Muscle layer of duodenum (tissue), 2 donors: ENCODE measurements around the gene CHST7.
"Not testable (repeated sequence)": the region's sequence is repeated elsewhere in the genome, so short reads cannot be mapped to it uniquely, and the experiment has no call there.

Experiments
- H3K27ac ChIP-seq: one replicate; pipeline ENCODE4 v1.7.0; 2013; ENCODE audit warnings: mild to moderate bottlenecking, low read length
- H3K27me3 ChIP-seq: one replicate; pipeline ENCODE4 v1.7.0; 2013; ENCODE audit warnings: low read depth, mild to moderate bottlenecking, control low read depth, low read length
- H3K36me3 ChIP-seq, 2 donors: one replicate each; pipeline ENCODE4 v1.7.0; 2013; ENCODE audit warnings: low read length in 2 of 2, control low read depth in 1 of 2, mild to moderate bottlenecking in 1 of 2; ENCODE audit not compliant: insufficient read depth in 2 of 2, control insufficient read depth in 1 of 2
- H3K4me1 ChIP-seq, 2 donors: one replicate each; pipeline ENCODE4 v1.7.0; 2013; ENCODE audit warnings: low read length in 2 of 2, mild to moderate bottlenecking in 2 of 2, control low read depth in 1 of 2, moderate library complexity in 1 of 2; ENCODE audit not compliant: insufficient read depth in 2 of 2, control insufficient read depth in 1 of 2
- H3K4me3 ChIP-seq, 2 donors: one replicate each; pipeline ENCODE4 v1.7.0; 2013; ENCODE audit warnings: low read length in 2 of 2, low read depth in 1 of 2, mild to moderate bottlenecking in 1 of 2
- H3K9me3 ChIP-seq, 2 donors: one replicate each; pipeline ENCODE4 v1.7.0; 2013; ENCODE audit warnings: low read length in 2 of 2, control low read depth in 1 of 2, mild to moderate bottlenecking in 1 of 2; ENCODE audit not compliant: control insufficient read depth in 1 of 2
- donor health status: healthy.

Gene CHST7, protein sequence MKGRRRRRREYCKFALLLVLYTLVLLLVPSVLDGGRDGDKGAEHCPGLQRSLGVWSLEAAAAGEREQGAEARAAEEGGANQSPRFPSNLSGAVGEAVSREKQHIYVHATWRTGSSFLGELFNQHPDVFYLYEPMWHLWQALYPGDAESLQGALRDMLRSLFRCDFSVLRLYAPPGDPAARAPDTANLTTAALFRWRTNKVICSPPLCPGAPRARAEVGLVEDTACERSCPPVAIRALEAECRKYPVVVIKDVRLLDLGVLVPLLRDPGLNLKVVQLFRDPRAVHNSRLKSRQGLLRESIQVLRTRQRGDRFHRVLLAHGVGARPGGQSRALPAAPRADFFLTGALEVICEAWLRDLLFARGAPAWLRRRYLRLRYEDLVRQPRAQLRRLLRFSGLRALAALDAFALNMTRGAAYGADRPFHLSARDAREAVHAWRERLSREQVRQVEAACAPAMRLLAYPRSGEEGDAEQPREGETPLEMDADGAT

DNA sequence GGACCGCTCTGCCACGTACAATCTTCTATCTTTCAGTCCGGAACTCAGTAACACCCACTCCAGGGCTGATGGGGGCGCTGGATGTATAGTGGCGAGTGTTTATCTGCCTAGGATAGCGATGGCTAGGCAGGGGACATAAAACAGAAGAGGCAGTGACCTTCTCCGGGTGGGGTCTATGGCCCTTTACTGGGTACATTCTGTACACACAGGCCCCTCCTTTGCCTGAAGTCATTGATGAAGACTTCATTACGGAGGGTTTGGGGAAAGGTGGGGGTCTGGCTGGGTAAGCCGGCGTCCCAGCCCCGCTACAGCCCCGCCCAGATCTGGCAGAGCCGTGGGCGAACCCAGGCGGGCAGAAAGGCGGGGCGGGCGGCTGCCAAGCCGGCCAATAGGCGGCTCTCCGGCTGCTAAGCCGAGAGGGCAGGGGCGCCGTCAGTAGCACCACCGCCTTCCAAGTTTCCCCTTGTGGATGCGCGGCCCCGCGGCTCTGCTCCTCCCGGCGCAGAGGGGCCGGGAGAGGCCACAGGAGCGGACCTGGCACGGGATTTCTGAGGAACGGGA, at the start of gene CHST7:
Gene CHST7, plus strand, starts transcription at position 435 of the 561 bp plus-strand sequence. CDS start 167 bp downstream, outside the sequence.
- Histone ChIP-seq H3K36me3 (no peaks in the 10 kb centered on the region), H3K9me3 (no peaks in the 10 kb centered on the region), H3K4me1 (no peaks in the 10 kb centered on the region), H3K27ac (peak within 1 kb of the TSS; percentile 8), H3K27me3 (no peaks in the 10 kb centered on the region), H3K4me3 (peak within 1 kb of the TSS; percentile 44 to 73)

DNA sequence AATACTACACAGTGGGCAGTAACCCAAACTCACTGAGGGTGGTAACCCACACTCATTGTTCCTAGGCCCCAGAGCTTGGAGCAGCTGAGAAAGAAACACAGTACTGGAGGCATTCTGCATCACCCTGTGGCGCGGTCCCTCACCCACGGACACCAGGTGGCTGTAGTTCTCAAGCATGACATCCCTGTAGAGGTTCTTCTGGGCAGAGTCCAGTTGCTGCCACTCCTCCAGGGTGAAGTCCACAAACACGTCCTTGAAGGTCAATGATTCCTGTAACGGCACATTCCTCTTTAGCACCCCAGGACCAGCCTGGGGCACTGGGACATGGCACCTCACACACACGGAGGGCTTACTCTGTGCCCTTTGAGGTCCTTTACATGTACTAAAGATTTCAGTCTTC, 44.9 kb upstream of the CHST7 start:
- not testable (repeated sequence) for H3K4me1 ChIP-seq, H3K9me3 ChIP-seq, H3K27me3 ChIP-seq, H3K4me3 ChIP-seq, H3K27ac ChIP-seq, H3K36me3 ChIP-seq

- H3K9me3 ChIP-seq, H3K27ac ChIP-seq, H3K4me3 ChIP-seq, H3K36me3 ChIP-seq, H3K27me3 ChIP-seq, H3K4me1 ChIP-seq: not testable (repeated sequence)
These were observed 43.7 kb upstream of the CHST7 start for GRCh38 chrX:46529740-46530403.

GRCh38 chrX:46530404-46530908, 43.1 kb upstream of the CHST7 start:
- not testable (repeated sequence) for H3K27ac ChIP-seq, H3K36me3 ChIP-seq, H3K4me1 ChIP-seq, H3K27me3 ChIP-seq, H3K4me3 ChIP-seq, H3K9me3 ChIP-seq

DNA sequence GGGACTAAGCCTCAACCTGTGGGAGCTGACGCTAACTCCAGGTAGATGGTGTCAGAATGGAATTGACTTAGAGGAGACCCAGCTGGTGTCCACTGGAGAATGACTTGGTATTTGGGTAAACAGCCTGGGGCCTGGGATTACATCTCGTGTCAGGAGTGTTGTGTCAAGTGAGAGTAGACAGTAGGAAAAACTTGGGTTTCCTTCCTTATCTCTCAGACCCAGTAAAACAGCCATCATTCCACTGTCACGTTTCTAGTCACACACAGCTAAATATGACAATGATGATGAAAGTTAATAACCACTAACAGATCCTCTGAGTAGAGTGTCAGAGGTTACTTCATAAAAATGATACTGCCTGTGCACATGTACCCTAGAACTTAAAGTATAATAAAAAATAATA, 42.1 kb upstream of the CHST7 start:
- H3K27me3 ChIP-seq: no peaks in the 10 kb centered on the region
- H3K9me3 ChIP-seq: no peaks in the 10 kb centered on the region
- H3K36me3 ChIP-seq: peaks cover 0 to 5% of the 10 kb centered on the region in 2 donors
- no peaks in the 10 kb centered on the region for H3K4me1 ChIP-seq
- H3K4me3 ChIP-seq: no peak overlapping the region
- no peak overlapping the region for H3K27ac ChIP-seq

- Histone ChIP-seq H3K27me3 (no peaks in the 10 kb centered on the region), H3K4me1 (peaks cover 0 to 12% of the 10 kb centered on the region in 2 donors), H3K4me3 (no peak overlapping the region), H3K9me3 (no peaks in the 10 kb centered on the region), H3K27ac (no peak overlapping the region), H3K36me3 (no peaks in the 10 kb centered on the region)
These were observed 30.1 kb upstream of the CHST7 start for GRCh38 chrX:46543441-46543840.

GRCh38 chrX:46544527-46544926, 29.0 kb upstream of the CHST7 start:
- peak overlapping the region; percentile 92 for H3K27ac ChIP-seq

DNA sequence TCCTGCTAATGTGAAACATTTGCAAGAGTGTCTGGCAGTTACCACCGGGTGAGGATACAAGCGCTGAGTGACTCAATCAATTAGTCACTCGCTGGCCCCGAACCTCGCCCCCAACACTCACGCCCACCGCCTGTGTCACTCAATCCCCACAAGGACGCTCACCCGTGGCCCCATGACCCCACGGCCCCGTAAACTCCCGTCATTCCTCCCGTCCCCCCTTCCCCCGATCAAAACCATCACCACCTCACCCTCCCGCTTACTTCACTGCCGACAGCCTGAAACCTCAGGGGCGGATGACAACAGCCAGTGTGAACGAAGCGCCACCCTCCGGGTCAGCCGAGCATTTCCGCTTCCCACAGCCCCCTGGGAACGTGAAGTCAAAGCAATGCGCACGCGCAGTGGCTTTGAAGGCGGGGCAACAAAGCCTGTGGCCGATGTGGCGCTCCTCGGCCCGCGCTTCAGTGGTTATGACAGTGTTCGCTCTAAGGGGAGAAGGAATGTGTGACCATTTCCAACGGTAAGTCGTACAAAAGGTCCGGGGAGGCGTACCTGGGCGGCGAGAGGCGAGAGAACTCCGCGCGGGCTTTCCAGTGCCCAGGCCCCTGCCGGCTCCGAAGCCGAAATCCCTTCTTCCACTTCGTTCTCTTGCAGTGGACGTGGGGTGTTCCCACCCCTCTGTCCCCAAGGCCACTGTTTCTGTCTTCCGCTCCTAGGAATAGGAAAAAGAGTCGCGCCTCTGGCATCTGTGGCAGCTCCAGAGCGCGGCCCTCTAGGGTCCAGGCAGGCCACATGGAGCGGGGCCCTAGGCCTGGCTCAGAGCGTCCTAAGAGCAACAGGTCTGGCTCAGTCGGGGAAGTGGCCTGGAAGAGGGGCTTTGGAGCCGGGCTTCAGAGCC, 28.2 kb upstream of the CHST7 start, which contains the start of gene ZNF674:
Gene ZNF674, minus strand, starts transcription at position 311 of the 895 bp plus-strand sequence. CDS start 3,334 bp downstream, outside the sequence.
- Histone ChIP-seq H3K27me3 (no peaks in the 10 kb centered on the region), H3K4me1 (peaks cover 0 to 12% of the 10 kb centered on the region in 2 donors), H3K27ac (peak within 1 kb of the TSS; percentile 92)

More at GRCh38 chrX:46544527-46544926, 29.0 kb upstream of the CHST7 start:
- H3K27me3 ChIP-seq, H3K36me3 ChIP-seq, H3K9me3 ChIP-seq: not testable (repeated sequence)
- peak overlapping the region; percentile 75 to 79 for H3K4me3 ChIP-seq
- peaks cover 0 to 12% of the 10 kb centered on the region in 2 donors for H3K4me1 ChIP-seq

GRCh38 chrX:46547857-46548256, 25.7 kb upstream of the CHST7 start:
- Histone ChIP-seq H3K27me3 (no peaks in the 10 kb centered on the region), H3K4me3 (no peak overlapping the region), H3K27ac (no peak overlapping the region), H3K36me3 (no peaks in the 10 kb centered on the region), H3K4me1 (peaks cover 0 to 12% of the 10 kb centered on the region in 2 donors), H3K9me3 (no peaks in the 10 kb centered on the region)

More for the DNA sequence above, 28.2 kb upstream of the CHST7 start, which contains the start of gene ZNF674:
- no peaks in the 10 kb centered on the region for H3K36me3 ChIP-seq
- H3K9me3 ChIP-seq: no peaks in the 10 kb centered on the region
- peak within 1 kb of the TSS; percentile 75 to 79 for H3K4me3 ChIP-seq

DNA sequence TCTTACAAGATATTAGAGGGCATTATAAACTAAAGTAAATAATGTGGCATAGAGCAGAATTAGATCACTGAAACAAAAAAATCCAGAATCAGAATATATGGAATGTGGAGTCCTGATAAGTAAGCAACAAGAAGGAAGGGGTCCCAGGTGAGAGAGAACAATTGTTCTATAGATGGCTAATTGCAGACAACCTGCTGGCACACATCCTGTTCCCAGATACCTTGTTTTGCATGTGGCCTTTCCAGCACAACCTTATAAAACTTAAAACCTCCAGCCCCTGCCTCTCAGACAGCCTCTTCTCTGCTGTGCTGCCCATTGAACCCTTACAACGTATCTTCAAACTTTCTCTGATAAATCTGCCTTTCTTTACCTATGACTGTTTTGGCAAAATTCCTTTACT, 23.7 kb upstream of the CHST7 start:
- Histone ChIP-seq H3K27ac (no peak overlapping the region), H3K36me3 (no peaks in the 10 kb centered on the region), H3K27me3 (no peaks in the 10 kb centered on the region), H3K9me3 (no peaks in the 10 kb centered on the region), H3K4me1 (peaks cover 0 to 3% of the 10 kb centered on the region in 2 donors), H3K4me3 (no peak overlapping the region)
